K562 (cell line): ENCODE data around the gene KAT14. TPM values are rescaled to one million over a fixed set of nuclear protein-coding genes. Genes with fewer than 3 reads are reported as not detected.

Source experiments
- ATAC-seq: fragments of 200-7000 bp; cut with Tn5 transposase; 3 replicates; pipeline ENCODE4 v1.9.1; 2020; ENCODE audit warnings: moderate library complexity
- BruUV-seq: library from RNA; stranded (reverse); fragments of 400-500 nt; replicated peaks from 2 replicates; lab custom pipeline; 2021; lab: Mats Ljungman, UMichigan
- CTCF ChIA-PET: fragments of 300-600 bp; formaldehyde crosslinking; extraction: SDS; loops from one replicate; lab custom pipeline; 2021; ENCODE audit warnings: low intra/inter-chr PET ratio; lab: Yijun Ruan, JAX
- POLR2A ChIA-PET: fragments of 300-600, 350-650 bp; sonication (Branson Sonifier 250); formaldehyde crosslinking; extraction: SDS; loops from one replicate; lab custom pipeline; 2021; ENCODE audit warnings: antibody characterized with exemption, inconsistent platforms; lab: Yijun Ruan, JAX
- DNase-seq, 4 experiments: peaks; one replicate each; pipeline versions ENCODE4 v3.0.0 to v3.0.0-alpha.2; 2011 to 2018; ENCODE audit warnings: low spot score in 3 of 4, mixed read lengths in 3 of 4; ENCODE audit errors: extremely low read depth in 1 of 4
- FAIRE-seq: peaks from 2 replicates; lab custom pipeline; 2011; peaks lifted over from hg19 to GRCh38; lab: Jason Lieb, UNC
- H2AFZ ChIP-seq: 2 replicates; pipeline ENCODE4 v1.6.0; 2011; ENCODE audit warnings: low read depth, low read length, control low read depth, inconsistent platforms
- H3K27ac ChIP-seq: fragments of 200-600 bp; 3 replicates; pipeline ENCODE4 v1.8.0; 2011; ENCODE audit warnings: low read depth, mild to moderate bottlenecking, control low read depth, inconsistent platforms, low read length, moderate library complexity, mixed read lengths; ENCODE audit errors: extremely low read depth
- H3K27me3 ChIP-seq, 2 experiments: fragments of 300-600 bp in 1 of 2; 2 replicates in 1 of 2; 3 replicates in 1 of 2; pipeline versions ENCODE4 v1.6.0 to v1.8.0; 2011; ENCODE audit warnings: inconsistent platforms in 2 of 2, low read length in 2 of 2, mild to moderate bottlenecking in 1 of 2, mixed read lengths in 1 of 2, moderate library complexity in 1 of 2; ENCODE audit not compliant: control insufficient read depth in 2 of 2, insufficient read depth in 2 of 2
- H3K36me3 ChIP-seq: fragments of 300-600 bp; 3 replicates; pipeline ENCODE4 v1.8.0; 2011; ENCODE audit warnings: mild to moderate bottlenecking, low read length, inconsistent platforms; ENCODE audit not compliant: control insufficient read depth, insufficient read depth
- H3K4me1 ChIP-seq, 2 experiments: fragments of 200-600 bp in 1 of 2; replicated peaks in 1 of 2; 2 replicates in 1 of 2; 3 replicates in 1 of 2; pipeline versions ENCODE4 v1.5.1 to v1.8.0; 2011; ENCODE audit warnings: inconsistent platforms in 2 of 2, low read length in 2 of 2, mild to moderate bottlenecking in 1 of 2, mixed read lengths in 1 of 2, moderate library complexity in 1 of 2; ENCODE audit not compliant: control insufficient read depth in 2 of 2, insufficient read depth in 2 of 2
- H3K4me2 ChIP-seq: 2 replicates; pipeline ENCODE4 v1.6.1; 2011; ENCODE audit warnings: low read length, control low read depth, inconsistent platforms, mixed read lengths; ENCODE audit not compliant: insufficient read depth
- H3K4me3 ChIP-seq: fragments of 200-600 bp; sonication (generic), shearing (Covaris generic); 2 replicates; pipeline ENCODE4 v1.5.1; 2016; ENCODE audit warnings: control low read depth, inconsistent platforms
- H3K79me2 ChIP-seq: fragments of 200-600 bp; 3 replicates; pipeline ENCODE4 v1.8.0; 2011; ENCODE audit warnings: low read length, inconsistent platforms; ENCODE audit not compliant: control insufficient read depth, insufficient read depth
- H3K9ac ChIP-seq, 2 experiments: 2 replicates each; pipeline versions ENCODE4 v1.6.0 to v1.6.1; 2011; ENCODE audit warnings: low read depth in 2 of 2, low read length in 2 of 2, control low read depth in 1 of 2, inconsistent platforms in 1 of 2, mild to moderate bottlenecking in 1 of 2, mixed read lengths in 1 of 2; ENCODE audit not compliant: insufficient read depth in 1 of 2
- H3K9me1 ChIP-seq: one replicate; pipeline ENCODE4 v1.6.0; 2011; ENCODE audit warnings: inconsistent platforms, mild to moderate bottlenecking, low read length, moderate library complexity; ENCODE audit not compliant: control insufficient read depth, insufficient read depth
- H3K9me3 ChIP-seq: replicated peaks from 2 replicates; pipeline ENCODE4 v1.5.1; 2011; ENCODE audit warnings: low read depth, low read length, inconsistent platforms; ENCODE audit not compliant: control insufficient read depth, insufficient read depth
- H4K20me1 ChIP-seq: replicated peaks from 2 replicates; pipeline ENCODE4 v1.6.1; 2011; ENCODE audit warnings: low read length, inconsistent platforms, mixed read lengths; ENCODE audit not compliant: control insufficient read depth, insufficient read depth
- CBFA2T2 ChIP-seq: fragments of 450-650 bp; conservative IDR thresholded peaks from 2 replicates; pipeline ENCODE4 v1.6.1; 2017; ENCODE audit warnings: mild to moderate bottlenecking
- FOXM1 ChIP-seq, 2 experiments: fragments of 450-650 bp in 1 of 2; sonication (generic) in 1 of 2; formaldehyde crosslinking in 1 of 2; IDR thresholded peaks; 2 replicates each; pipeline versions ENCODE4 v1.6.1 to v1.9.0; 2017 to 2022; ENCODE audit warnings: low read depth in 2 of 2, mild to moderate bottlenecking in 2 of 2, missing genetic modification reagents in 1 of 2, moderate library complexity in 1 of 2
- SREBF2 ChIP-seq: sonication (generic); formaldehyde crosslinking; IDR thresholded peaks from 2 replicates; pipeline ENCODE4 v1.4.0; 2020; ENCODE audit warnings: mild to moderate bottlenecking, missing genetic modification reagents
- TARDBP ChIP-seq: fragments of 450-650 bp; IDR thresholded peaks from 2 replicates; pipeline ENCODE4 v1.6.1; 2016
- U2AF2 ChIP-seq: fragments of 200-400 bp; formaldehyde crosslinking; optimal IDR thresholded peaks from 2 replicates; pipeline ENCODE3; 2017; ENCODE audit warnings: low read depth, mild to moderate bottlenecking, low read length
- ZEB2 ChIP-seq: fragments of 450-650 bp; IDR thresholded peaks from 2 replicates; pipeline ENCODE4 v1.6.1; 2016
- ZNF239 ChIP-seq: fragments of 250-450 bp; sonication (Bioruptor Pico); IDR thresholded peaks from 2 replicates; pipeline ENCODE4 v1.4.0; 2020; ENCODE audit warnings: mild to moderate bottlenecking
- ZNF76 ChIP-seq: fragments of 250-450 bp; sonication (Bioruptor Pico); IDR thresholded peaks from 2 replicates; pipeline ENCODE4 v1.4.0; 2020; ENCODE audit warnings: mild to moderate bottlenecking, moderate library complexity, borderline replicate concordance
- WGBS: fragments of 100-300 bp; shearing (Covaris generic); methylation state at CpG from one replicate; pipeline ENCODE4 v1.1.6; 2016; ENCODE audit warnings: low coverage, mixed read lengths; ENCODE audit not compliant: insufficient coverage; ENCODE audit errors: missing lambda C conversion rate; 5-methylcytosine and 5-hydroxymethylcytosine counted together
- in situ Hi-C: fragments of 300-500 bp; cut with MboI; formaldehyde crosslinking; loops from 4 replicates; pipeline ENCODE4 v1.15.0; 2018; ENCODE audit warnings: inconsistent platforms, mixed read lengths
- intact Hi-C: fragments of 100-400 bp; cut with micrococcal nuclease; formaldehyde crosslinking; loops from 2 replicates; pipeline ENCODE4 v1.14.2; 2022
- polyA plus RNA-seq, 8 experiments: library from polyadenylated mRNA; depleted of rRNA in 4 of 8; stranded (reverse) in 5 of 8; unstranded in 3 of 8; fragments of >200 nt; fragmentation: Nextera tagmentation in 2 of 8; fragmentation: Illumina TruSeq in 1 of 8; extraction: Ambion mirVana in 2 of 8; extraction: Trizol in 1 of 8; gene quantifications; 2 replicates each; pipeline versions ENCODE4 v1.2.1 to v1.2.3, GENCODE V29; 2011 to 2014; ENCODE audit warnings: inconsistent platforms in 1 of 8, missing spikeins in 1 of 8
- total RNA-seq, 7 experiments: library from RNA; depleted of rRNA in 6 of 7; stranded (reverse); fragments of >200 nt in 6 of 7; fragmentation: Illumina TruSeq in 2 of 7; extraction: Trizol in 2 of 7; gene quantifications; 2 replicates each; pipeline versions ENCODE4 v1.2.1 to v1.2.3, GENCODE V29; 2011 to 2021; ENCODE audit warnings: low replicate concordance in 1 of 7
- TF ChIP-seq, protein P1 (sequence below), 2 experiments: fragments of 450-650 bp in 1 of 2; sonication (generic) in 1 of 2; formaldehyde crosslinking in 1 of 2; IDR thresholded peaks; 2 replicates each; pipeline versions ENCODE4 v1.7.1 to v1.9.0; 2016 to 2022; ENCODE audit warnings: inconsistent platforms in 1 of 2, mild to moderate bottlenecking in 1 of 2, missing genetic modification reagents in 1 of 2

Gene KAT14
- total and polyA plus RNA-seq, 9 of the 15 experiments (the other 6 are each of a cell fraction or from before 2014, with no cell fraction given): 1.7 to 7.2 (median 5.6) TPM

DNA sequence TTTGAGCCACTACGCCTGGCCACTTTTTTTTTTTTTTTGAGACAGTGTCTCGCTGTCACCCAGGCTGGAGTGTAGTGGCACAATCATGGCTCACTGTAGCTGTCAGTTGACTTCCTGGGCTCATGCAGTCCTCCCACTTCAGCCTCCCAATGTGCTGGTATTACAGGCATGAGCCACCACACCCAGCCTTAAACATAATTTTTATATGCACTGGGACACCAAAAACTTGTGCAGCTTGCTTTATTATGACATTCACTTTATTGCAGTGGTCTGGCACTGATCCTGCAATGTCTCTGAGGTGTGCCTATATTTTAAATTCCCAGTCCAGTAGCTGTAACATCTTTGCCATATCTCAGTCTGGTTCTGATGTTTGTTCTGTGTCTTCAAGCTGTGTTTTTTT, 34.7 kb downstream of the KAT14 start:
- no peak for TF ChIP-seq ZNF76 (CRISPR knock-in tag)
- no peak for TF ChIP-seq ZNF239 (CRISPR knock-in tag)
- no peak for TF ChIP-seq FOXM1 (IDR thresholded peaks at IDR 0.05; ENCODE audit: low read depth)
- no peak for TF ChIP-seq FOXM1 (CRISPR knock-in tag; IDR thresholded peaks at IDR 0.05; ENCODE audit: low read depth)
- TF ChIP-seq ZEB2: no peak
- TF ChIP-seq SREBF2 (CRISPR knock-in tag): no peak
- TF ChIP-seq, protein P1, sequence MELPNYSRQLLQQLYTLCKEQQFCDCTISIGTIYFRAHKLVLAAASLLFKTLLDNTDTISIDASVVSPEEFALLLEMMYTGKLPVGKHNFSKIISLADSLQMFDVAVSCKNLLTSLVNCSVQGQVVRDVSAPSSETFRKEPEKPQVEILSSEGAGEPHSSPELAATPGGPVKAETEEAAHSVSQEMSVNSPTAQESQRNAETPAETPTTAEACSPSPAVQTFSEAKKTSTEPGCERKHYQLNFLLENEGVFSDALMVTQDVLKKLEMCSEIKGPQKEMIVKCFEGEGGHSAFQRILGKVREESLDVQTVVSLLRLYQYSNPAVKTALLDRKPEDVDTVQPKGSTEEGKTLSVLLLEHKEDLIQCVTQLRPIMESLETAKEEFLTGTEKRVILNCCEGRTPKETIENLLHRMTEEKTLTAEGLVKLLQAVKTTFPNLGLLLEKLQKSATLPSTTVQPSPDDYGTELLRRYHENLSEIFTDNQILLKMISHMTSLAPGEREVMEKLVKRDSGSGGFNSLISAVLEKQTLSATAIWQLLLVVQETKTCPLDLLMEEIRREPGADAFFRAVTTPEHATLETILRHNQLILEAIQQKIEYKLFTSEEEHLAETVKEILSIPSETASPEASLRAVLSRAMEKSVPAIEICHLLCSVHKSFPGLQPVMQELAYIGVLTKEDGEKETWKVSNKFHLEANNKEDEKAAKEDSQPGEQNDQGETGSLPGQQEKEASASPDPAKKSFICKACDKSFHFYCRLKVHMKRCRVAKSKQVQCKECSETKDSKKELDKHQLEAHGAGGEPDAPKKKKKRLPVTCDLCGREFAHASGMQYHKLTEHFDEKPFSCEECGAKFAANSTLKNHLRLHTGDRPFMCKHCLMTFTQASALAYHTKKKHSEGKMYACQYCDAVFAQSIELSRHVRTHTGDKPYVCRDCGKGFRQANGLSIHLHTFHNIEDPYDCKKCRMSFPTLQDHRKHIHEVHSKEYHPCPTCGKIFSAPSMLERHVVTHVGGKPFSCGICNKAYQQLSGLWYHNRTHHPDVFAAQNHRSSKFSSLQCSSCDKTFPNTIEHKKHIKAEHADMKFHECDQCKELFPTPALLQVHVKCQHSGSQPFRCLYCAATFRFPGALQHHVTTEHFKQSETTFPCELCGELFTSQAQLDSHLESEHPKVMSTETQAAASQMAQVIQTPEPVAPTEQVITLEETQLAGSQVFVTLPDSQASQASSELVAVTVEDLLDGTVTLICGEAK (IDR thresholded peaks at IDR 0.05): no peak
- TF ChIP-seq, protein P1 (CRISPR knock-in tag; IDR thresholded peaks at IDR 0.05): no peak
- TF ChIP-seq U2AF2: no peak
- TF ChIP-seq CBFA2T2: no peak
- TF ChIP-seq TARDBP: no peak
- Histone ChIP-seq H3K27ac (no peak overlapping the region), H2AFZ (no peak overlapping the region), H3K79me2 (no peaks in the 10 kb centered on the region), H3K9me3 (no peaks in the 10 kb centered on the region), H3K9me1 (no peaks in the 10 kb centered on the region), H3K4me3 (no peak overlapping the region), H3K9ac (no peak overlapping the region), H3K4me2 (no peak overlapping the region), H3K36me3 (no peaks in the 10 kb centered on the region), H3K27me3 (no peaks in the 10 kb centered on the region), H4K20me1 (no peaks in the 10 kb centered on the region), H3K4me1 (peaks cover 0 to 2% of the 10 kb centered on the region in 2 experiments; a peak in 2 of 5 replicates)
- intact Hi-C loops: no loop called here
- ChIA-PET CTCF (no interaction called here), POLR2A (interaction anchor here (0.7 kb wide), 1 partner anchor 37 kb away, joined by 3 read pairs; no protein-coding TSS in a partner anchor)
- WGBS: no CpG with 5 or more reads among the region's 2 CpGs
- no TSS peak for BruUV-seq
- ATAC-seq (no peak), FAIRE-seq (no peak), DNase-seq (no peak)
- in situ Hi-C loops: no loop called here
